Lower leg skin (tissue), 4 donors: ENCODE measurements around the gene TMEM129. TPM values are rescaled to one million over a fixed set of nuclear protein-coding genes. Genes with fewer than 3 reads are reported as not detected.

ENCODE experiments used
- DNase-seq, 2 donors: peaks; one replicate each; pipeline ENCODE4 v3.0.0-alpha.2; 2019; ENCODE audit warnings: low spot score in 2 of 2
- H3K4me3 ChIP-seq: fragments of 200-600 bp; sonication (generic); 2 replicates; pipeline ENCODE4 v1.5.1; 2017; ENCODE audit warnings: mild to moderate bottlenecking, low read depth; ENCODE audit not compliant: poor library complexity, severe bottlenecking
- POLR2A ChIP-seq, 2 donors: fragments of 450-650 bp; IDR thresholded peaks; one replicate each; pipeline ENCODE4 v1.6.1; 2016 to 2017; ENCODE audit warnings: antibody characterized with exemption in 2 of 2, mild to moderate bottlenecking in 1 of 2, moderate library complexity in 1 of 2
- WGBS, 2 donors: methylation state at CpG; one replicate each; pipeline ENCODE4 v1.1.5; 2018; 5-methylcytosine and 5-hydroxymethylcytosine counted together
- intact Hi-C: fragments of 100-400 bp; cut with DNase I; formaldehyde crosslinking; loops from one replicate; pipeline ENCODE4 v1.15.0; 2023; ENCODE audit warnings: low total_unique reads
- total RNA-seq, 4 donors: library from RNA; depleted of rRNA; stranded (reverse); fragments of >200 nt; gene quantifications; one replicate each; pipeline ENCODE4 v1.1.0, GENCODE V29; 2016
- TF ChIP-seq, protein P1 (sequence below), 3 donors: fragments of 450-650 bp; IDR thresholded peaks; one replicate each; pipeline ENCODE4 v1.5.1; 2016; ENCODE audit warnings: antibody characterized with exemption in 3 of 3, mild to moderate bottlenecking in 3 of 3, moderate library complexity in 2 of 3

The TMEM129 gene
- total RNA-seq, 4 donors from 2014 or later: 31.0 to 62.0 (median 57.6) TPM

- no peak overlapping the region for H3K4me3 ChIP-seq
- WGBS, 2 donors: 64 to 72% methylated on average over 15 to 19 of the region's 19 CpGs
- DNase-seq: no peak
- TF ChIP-seq, protein P1, sequence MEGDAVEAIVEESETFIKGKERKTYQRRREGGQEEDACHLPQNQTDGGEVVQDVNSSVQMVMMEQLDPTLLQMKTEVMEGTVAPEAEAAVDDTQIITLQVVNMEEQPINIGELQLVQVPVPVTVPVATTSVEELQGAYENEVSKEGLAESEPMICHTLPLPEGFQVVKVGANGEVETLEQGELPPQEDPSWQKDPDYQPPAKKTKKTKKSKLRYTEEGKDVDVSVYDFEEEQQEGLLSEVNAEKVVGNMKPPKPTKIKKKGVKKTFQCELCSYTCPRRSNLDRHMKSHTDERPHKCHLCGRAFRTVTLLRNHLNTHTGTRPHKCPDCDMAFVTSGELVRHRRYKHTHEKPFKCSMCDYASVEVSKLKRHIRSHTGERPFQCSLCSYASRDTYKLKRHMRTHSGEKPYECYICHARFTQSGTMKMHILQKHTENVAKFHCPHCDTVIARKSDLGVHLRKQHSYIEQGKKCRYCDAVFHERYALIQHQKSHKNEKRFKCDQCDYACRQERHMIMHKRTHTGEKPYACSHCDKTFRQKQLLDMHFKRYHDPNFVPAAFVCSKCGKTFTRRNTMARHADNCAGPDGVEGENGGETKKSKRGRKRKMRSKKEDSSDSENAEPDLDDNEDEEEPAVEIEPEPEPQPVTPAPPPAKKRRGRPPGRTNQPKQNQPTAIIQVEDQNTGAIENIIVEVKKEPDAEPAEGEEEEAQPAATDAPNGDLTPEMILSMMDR (IDR thresholded peaks at IDR 0.05): no peak
- TF ChIP-seq POLR2A (IDR thresholded peaks at IDR 0.05): no peak
- intact Hi-C loops: no loop called here
These were observed 38.2 kb upstream of the TMEM129 start for GRCh38 chr4:1759170-1759817.

DNA sequence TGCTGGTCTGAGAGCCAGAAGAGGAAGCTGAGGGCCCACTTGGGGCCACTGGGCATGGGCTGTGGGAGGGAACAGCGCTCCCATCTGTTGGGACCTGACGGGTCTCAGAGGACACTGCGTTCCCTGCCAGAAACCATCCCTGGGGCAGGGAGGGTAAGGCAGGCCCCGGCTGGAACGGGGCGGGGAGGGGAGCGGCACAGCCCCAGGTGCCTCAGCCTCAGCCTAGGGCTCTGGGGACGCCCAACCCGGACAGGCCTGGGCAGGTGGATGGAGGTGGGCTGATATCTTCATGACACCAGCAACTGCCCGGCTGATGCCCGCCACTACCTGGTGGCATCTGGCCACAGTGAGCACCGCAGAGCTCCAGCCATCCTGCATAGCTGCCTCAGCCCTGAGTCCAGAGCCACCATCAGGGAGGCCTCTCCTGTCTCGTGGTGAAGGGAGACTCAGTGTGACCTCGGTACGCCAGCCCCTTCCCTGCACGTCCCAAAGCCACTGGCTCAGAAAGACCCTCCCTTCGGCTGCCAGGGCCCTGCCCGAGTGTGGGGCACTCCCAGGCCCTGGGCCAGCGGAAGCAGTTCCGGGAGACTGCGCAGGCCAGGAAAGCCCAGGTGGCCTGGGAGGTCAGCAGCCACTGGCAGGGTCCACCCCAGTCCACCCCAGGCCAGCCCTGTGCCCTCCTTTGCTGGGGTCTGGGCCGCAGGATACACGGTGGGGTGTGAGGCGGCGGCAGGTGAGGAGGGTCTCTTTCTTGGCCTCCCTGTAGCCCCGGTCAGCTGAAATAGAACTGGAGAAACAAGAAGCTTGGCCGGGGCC lies 37.4 kb upstream of the TMEM129 start:
- H3K4me3 ChIP-seq: no peak overlapping the region
- 53 to 61% methylated on average over 19 to 20 of the region's 27 CpGs for WGBS, 2 donors
- TF ChIP-seq, protein P1 (IDR thresholded peaks at IDR 0.05): no peak
- TF ChIP-seq POLR2A (IDR thresholded peaks at IDR 0.05): no peak
- no peak for DNase-seq
- intact Hi-C loops: no loop called here

DNA sequence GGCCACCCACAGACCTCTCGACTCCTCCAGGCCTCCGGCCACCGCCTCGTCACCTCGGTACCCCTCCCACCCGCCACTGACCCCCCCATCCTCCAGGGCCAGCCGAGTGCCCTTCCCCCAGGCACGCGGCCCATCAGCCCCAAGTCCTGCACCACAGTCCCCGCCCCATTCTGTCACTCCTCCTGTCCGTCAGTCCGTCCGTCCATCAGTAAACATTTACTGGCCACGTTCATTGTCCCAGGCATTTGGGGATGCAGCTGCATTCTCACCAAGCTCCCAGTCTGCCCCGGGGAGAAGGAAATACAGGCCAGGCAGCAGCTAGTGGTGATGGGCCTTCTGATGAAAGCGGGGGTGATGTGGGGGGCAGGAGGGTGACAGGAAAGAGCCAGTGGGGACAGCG lies 36.7 kb upstream of the TMEM129 start:
- intact Hi-C loops: no loop called here
- TF ChIP-seq POLR2A (IDR thresholded peaks at IDR 0.05): no peak
- TF ChIP-seq, protein P1 (IDR thresholded peaks at IDR 0.05): no peak
- 59% methylated on average over 17 of the region's 17 CpGs for WGBS, 2 donors

GRCh38 chr4:1756893-1757779 lies 36.0 kb upstream of the TMEM129 start:
- no peak for DNase-seq
- TF ChIP-seq, protein P1 (IDR thresholded peaks at IDR 0.05): no peak
- TF ChIP-seq POLR2A (IDR thresholded peaks at IDR 0.05): no peak
- H3K4me3 ChIP-seq: no peak overlapping the region
- intact Hi-C loops: no loop called here
- 65 to 76% methylated on average over 8 to 9 of the region's 20 CpGs for WGBS, 2 donors

More for the DNA sequence above, 36.7 kb upstream of the TMEM129 start:
- H3K4me3 ChIP-seq: no peak overlapping the region
- no peak for DNase-seq

GRCh38 chr4:1756079-1756478 lies 35.0 kb upstream of the TMEM129 start:
- TF ChIP-seq, protein P1 (IDR thresholded peaks at IDR 0.05): no peak
- no peak for TF ChIP-seq POLR2A (IDR thresholded peaks at IDR 0.05)
- intact Hi-C loops: no loop called here
- no peak overlapping the region for H3K4me3 ChIP-seq
- WGBS, 2 donors: 66 to 74% methylated on average over 5 to 7 of the region's 18 CpGs
- no peak for DNase-seq
